Measurements from ENCODE around the gene TUG1. TPM values are rescaled to one million over a fixed set of nuclear protein-coding genes. Genes with fewer than 3 reads are reported as not detected.

TUG1 gene
- total RNA-seq, 2 experiments from 2014 or later = 85.8 to 86.2 TPM

GRCh38 chr22:31019191-31019930 is 50.3 kb downstream of the TUG1 start:
- TF ChIP-seq, protein P1, sequence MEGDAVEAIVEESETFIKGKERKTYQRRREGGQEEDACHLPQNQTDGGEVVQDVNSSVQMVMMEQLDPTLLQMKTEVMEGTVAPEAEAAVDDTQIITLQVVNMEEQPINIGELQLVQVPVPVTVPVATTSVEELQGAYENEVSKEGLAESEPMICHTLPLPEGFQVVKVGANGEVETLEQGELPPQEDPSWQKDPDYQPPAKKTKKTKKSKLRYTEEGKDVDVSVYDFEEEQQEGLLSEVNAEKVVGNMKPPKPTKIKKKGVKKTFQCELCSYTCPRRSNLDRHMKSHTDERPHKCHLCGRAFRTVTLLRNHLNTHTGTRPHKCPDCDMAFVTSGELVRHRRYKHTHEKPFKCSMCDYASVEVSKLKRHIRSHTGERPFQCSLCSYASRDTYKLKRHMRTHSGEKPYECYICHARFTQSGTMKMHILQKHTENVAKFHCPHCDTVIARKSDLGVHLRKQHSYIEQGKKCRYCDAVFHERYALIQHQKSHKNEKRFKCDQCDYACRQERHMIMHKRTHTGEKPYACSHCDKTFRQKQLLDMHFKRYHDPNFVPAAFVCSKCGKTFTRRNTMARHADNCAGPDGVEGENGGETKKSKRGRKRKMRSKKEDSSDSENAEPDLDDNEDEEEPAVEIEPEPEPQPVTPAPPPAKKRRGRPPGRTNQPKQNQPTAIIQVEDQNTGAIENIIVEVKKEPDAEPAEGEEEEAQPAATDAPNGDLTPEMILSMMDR (IDR thresholded peaks at IDR 0.05) = no peak
- ATAC-seq (ENCODE audit: poor library complexity) = no peak
- POLR2A ChIA-PET = no interaction called here
- Mint-ChIP-seq H3K9me3 (no peaks in the 10 kb centered on the region), H3K27me3 (no peaks in the 10 kb centered on the region), H3K27ac (no peak overlapping the region), H3K4me1 (ENCODE audit: low read depth) (no peaks in the 10 kb centered on the region), H3K36me3 (ENCODE audit: low read depth) (no peaks in the 10 kb centered on the region), H3K4me3 (no peak overlapping the region)
- no peaks in the 10 kb centered on the region for H3K36me3 ChIP-seq (ENCODE audit: insufficient read depth, low read length)
- H3K4me3 ChIP-seq (ENCODE audit: low read length) = no peak overlapping the region
- DNase-seq = no peak
- H3K27ac ChIP-seq (ENCODE audit: low read depth in 1 of 2, low read length in 2 of 2) = no peak overlapping the region
- intact Hi-C loops (cut with DNase I, micrococcal nuclease) = no loop called here
- no peaks in the 10 kb centered on the region for H3K27me3 ChIP-seq (ENCODE audit: control insufficient read depth in 1 of 2, insufficient read depth in 2 of 2, low read length in 2 of 2)
- no peaks in the 10 kb centered on the region for H3K9me3 ChIP-seq (ENCODE audit: control insufficient read depth in 1 of 2, insufficient read depth in 1 of 2, low read length in 2 of 2)
- no peaks in the 10 kb centered on the region for H3K4me1 ChIP-seq (ENCODE audit: insufficient read depth, low read length)
- CTCF ChIA-PET = no interaction called here

DNA sequence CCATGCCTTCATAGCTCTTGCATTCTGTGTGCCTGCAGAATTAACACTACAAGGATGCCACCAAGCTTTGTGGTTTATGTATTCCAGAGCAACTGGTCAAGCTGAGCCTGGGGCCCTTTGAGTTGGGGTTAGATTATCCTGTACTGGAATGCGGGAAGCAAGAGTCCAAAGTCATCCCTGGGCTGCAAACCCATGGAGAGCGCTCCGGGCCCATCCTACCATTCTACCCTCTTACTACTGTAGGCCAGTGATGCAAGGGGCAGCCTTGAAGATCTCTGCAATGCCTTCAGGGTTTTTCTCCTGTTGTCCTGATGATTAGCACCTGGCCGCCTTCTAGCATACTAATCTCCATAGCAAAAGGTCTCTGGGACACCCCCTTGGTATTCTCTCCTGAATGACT is 51.3 kb downstream of the TUG1 start:
- CTCF ChIA-PET = no interaction called here
- Histone ChIP-seq H3K36me3 (ENCODE audit: insufficient read depth, low read length) (no peaks in the 10 kb centered on the region), H3K27me3 (ENCODE audit: control insufficient read depth in 1 of 2, insufficient read depth in 2 of 2, low read length in 2 of 2) (no peaks in the 10 kb centered on the region), H3K27ac (ENCODE audit: low read depth in 1 of 2, low read length in 2 of 2) (no peak overlapping the region), H3K4me3 (ENCODE audit: low read length) (no peak overlapping the region), H3K4me1 (ENCODE audit: insufficient read depth, low read length) (no peaks in the 10 kb centered on the region), H3K9me3 (ENCODE audit: control insufficient read depth in 1 of 2, insufficient read depth in 1 of 2, low read length in 2 of 2) (no peaks in the 10 kb centered on the region)
- H3K36me3 Mint-ChIP-seq (ENCODE audit: low read depth) = no peaks in the 10 kb centered on the region
- H3K4me3 Mint-ChIP-seq = no peak overlapping the region
- no peaks in the 10 kb centered on the region for H3K9me3 Mint-ChIP-seq
- H3K27me3 Mint-ChIP-seq = no peaks in the 10 kb centered on the region
- no peaks in the 10 kb centered on the region for H3K4me1 Mint-ChIP-seq (ENCODE audit: low read depth)
- no peak overlapping the region for H3K27ac Mint-ChIP-seq
- intact Hi-C loops (cut with DNase I, micrococcal nuclease) = no loop called here
- POLR2A ChIA-PET = no interaction called here
- TF ChIP-seq, protein P1 (IDR thresholded peaks at IDR 0.05) = no peak
- ATAC-seq (ENCODE audit: poor library complexity) (no peak), DNase-seq (no peak)

DNA sequence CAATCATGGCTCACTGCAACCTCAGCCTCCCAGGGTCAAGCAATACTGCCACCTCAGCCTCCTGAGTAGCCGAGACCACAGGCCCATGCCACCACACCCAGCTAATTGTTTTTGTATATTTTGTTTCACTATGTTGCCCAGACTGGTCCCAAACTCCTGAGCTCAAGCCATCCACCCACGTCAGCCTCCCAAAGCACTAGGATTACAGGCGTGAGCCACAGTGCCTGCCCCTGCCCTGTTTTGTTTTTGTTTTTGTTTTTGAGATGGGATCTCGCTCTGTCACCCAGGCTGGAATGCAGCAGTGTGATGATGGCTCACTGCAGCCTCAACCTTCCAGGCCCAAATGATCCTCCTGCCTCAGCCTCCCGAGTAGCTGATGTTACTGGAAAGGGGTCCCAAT is 53.5 kb downstream of the TUG1 start:
- intact Hi-C loops (cut with DNase I, micrococcal nuclease) = no loop called here
- TF ChIP-seq, protein P1 (IDR thresholded peaks at IDR 0.05) = no peak
- ChIA-PET CTCF (no interaction called here), POLR2A (no interaction called here)
- H3K4me3 ChIP-seq (ENCODE audit: low read length) = no peak overlapping the region
- Mint-ChIP-seq H3K27ac (no peak overlapping the region), H3K9me3 (no peaks in the 10 kb centered on the region), H3K27me3 (no peaks in the 10 kb centered on the region), H3K4me3 (no peak overlapping the region), H3K4me1 (ENCODE audit: low read depth) (no peaks in the 10 kb centered on the region), H3K36me3 (ENCODE audit: low read depth) (no peaks in the 10 kb centered on the region)
- no peaks in the 10 kb centered on the region for H3K9me3 ChIP-seq (ENCODE audit: control insufficient read depth in 1 of 2, insufficient read depth in 1 of 2, low read length in 2 of 2)
- H3K27me3 ChIP-seq (ENCODE audit: control insufficient read depth in 1 of 2, insufficient read depth in 2 of 2, low read length in 2 of 2) = no peaks in the 10 kb centered on the region
- DNase-seq (no peak), ATAC-seq (ENCODE audit: poor library complexity) (no peak)
- H3K36me3 ChIP-seq (ENCODE audit: insufficient read depth, low read length) = no peaks in the 10 kb centered on the region
- H3K4me1 ChIP-seq (ENCODE audit: insufficient read depth, low read length) = no peaks in the 10 kb centered on the region
- H3K27ac ChIP-seq (ENCODE audit: low read depth in 1 of 2, low read length in 2 of 2) = no peak overlapping the region

Other genes with a start within 250 kb of the TUG1 start
- gene MORC2, start 491 bp upstream of the TUG1 start, total RNA-seq = 10 to 100 TPM; 27.1 to 27.9 TPM
- gene SMTN, start 112.1 kb downstream of the TUG1 start, total RNA-seq = 1 to 10 TPM; 2.9 TPM
- gene SELENOM, start 138.3 kb downstream of the TUG1 start, total RNA-seq = 10 to 100 TPM; 78.0 to 82.4 TPM
- under 1 TPM; 0.59 to 0.69 TPM for gene INPP5J, start 153.7 kb downstream of the TUG1 start, total RNA-seq
- gene PLA2G3, start 171.2 kb downstream of the TUG1 start, total RNA-seq = not detected
- gene RNF185, start 190.9 kb downstream of the TUG1 start, total RNA-seq = 1 to 10 TPM; 6.2 to 7.7 TPM
- gene LIMK2, start 243.0 kb downstream of the TUG1 start, total RNA-seq = 10 to 100 TPM; 13.1 to 14.6 TPM

Measured in CD4-positive, alpha-beta T cell (primary cell).